Gastroesophageal sphincter (tissue), 4 donors: ENCODE measurements around the gene TXK. TPM values are rescaled to one million over a fixed set of nuclear protein-coding genes. Genes with fewer than 3 reads are reported as not detected.

Source experiments
- ATAC-seq: fragments of 150-250 bp; one replicate; pipeline ENCODE4 v1.9.1; 2016; ENCODE audit warnings: mild to moderate bottlenecking, moderate library complexity
- H3K27ac ChIP-seq, 4 donors: fragments of 200-600 bp; sonication (generic) in 3 of 4; 1 replicate in 3 of 4; 2 replicates in 1 of 4; pipeline ENCODE4 v1.5.1; 2016 to 2019
- H3K27me3 ChIP-seq: fragments of 200-600 bp; sonication (generic); one replicate; pipeline ENCODE4 v1.5.1; 2019
- H3K36me3 ChIP-seq, 2 donors: fragments of 200-600 bp; sonication (generic); one replicate each; pipeline ENCODE4 v1.5.1; 2019; ENCODE audit warnings: control low read depth in 1 of 2
- H3K4me1 ChIP-seq, 3 donors: fragments of 200-600 bp; sonication (generic); 1 replicate in 2 of 3; 2 replicates in 1 of 3; pipeline ENCODE4 v1.5.1; 2016 to 2019; ENCODE audit warnings: control low read depth in 2 of 3
- H3K4me3 ChIP-seq, 2 donors: fragments of 200-600 bp; sonication (generic); one replicate each; pipeline ENCODE4 v1.5.1; 2019; ENCODE audit warnings: mild to moderate bottlenecking in 1 of 2, moderate library complexity in 1 of 2
- H3K9me3 ChIP-seq, 3 donors: fragments of 200-600 bp; sonication (generic); one replicate each; pipeline ENCODE4 v1.5.1; 2017 to 2019; ENCODE audit warnings: control low read depth in 2 of 3
- CTCF ChIP-seq, 4 experiments: fragments of 200-600 bp in 2 of 4; fragments of 450-650 bp in 2 of 4; sonication (generic) in 1 of 4; IDR thresholded peaks; one replicate each; pipeline ENCODE4 v1.5.1; 2017 to 2019; ENCODE audit warnings: antibody characterized with exemption in 4 of 4, mild to moderate bottlenecking in 2 of 4, moderate library complexity in 2 of 4
- EP300 ChIP-seq: sonication (generic); formaldehyde crosslinking; IDR thresholded peaks from one replicate; pipeline ENCODE4 v1.6.1; 2017; ENCODE audit warnings: antibody characterized with exemption, mild to moderate bottlenecking
- POLR2A ChIP-seq, 2 donors: fragments of 450-650 bp; IDR thresholded peaks; one replicate each; pipeline ENCODE4 v1.6.1; 2017; ENCODE audit warnings: antibody characterized with exemption in 2 of 2, mild to moderate bottlenecking in 2 of 2, moderate library complexity in 1 of 2
- POLR2AphosphoS5 ChIP-seq: sonication (generic); formaldehyde crosslinking; IDR thresholded peaks from one replicate; pipeline ENCODE4 v1.6.1; 2017; ENCODE audit warnings: antibody characterized with exemption
- WGBS, 2 donors: methylation state at CpG; one replicate each; pipeline ENCODE4 v1.1.5; 2018; ENCODE audit warnings: low coverage in 1 of 2; 5-methylcytosine and 5-hydroxymethylcytosine counted together
- total RNA-seq, 4 donors: library from RNA; depleted of rRNA; stranded (reverse); fragments of >200 nt; gene quantifications; one replicate each; pipeline ENCODE4 v1.1.0, GENCODE V29; 2016

TXK gene
- total RNA-seq, 4 donors from 2014 or later: 0.32 to 0.81 (median 0.39) TPM; not detected in 1

- Histone ChIP-seq H3K27ac (no peak overlapping the region), H3K4me1 (no peaks in the 10 kb centered on the region), H3K36me3 (no peaks in the 10 kb centered on the region), H3K4me3 (no peak overlapping the region), H3K9me3 (no peaks in the 10 kb centered on the region), H3K27me3 (peaks cover 6% of the 10 kb centered on the region)
- 64 to 80% methylated on average over 3 to 5 of the region's 5 CpGs for WGBS, 2 donors
- TF ChIP-seq EP300 (no peak), CTCF (IDR thresholded peaks at IDR 0.05) (no peak), POLR2A (IDR thresholded peaks at IDR 0.05) (no peak), POLR2AphosphoS5 (no peak)
- no peak for ATAC-seq
Measured at GRCh38 chr4:48078862-48079655, 55.0 kb downstream of the TXK start.

GRCh38 chr4:48078425-48078824 is 55.6 kb downstream of the TXK start:
- WGBS, 2 donors: 80 to 100% methylated on average over 1 to 2 of the region's 2 CpGs
- TF ChIP-seq POLR2A (IDR thresholded peaks at IDR 0.05) (no peak), CTCF (IDR thresholded peaks at IDR 0.05) (no peak), POLR2AphosphoS5 (no peak), EP300 (no peak)
- no peaks in the 10 kb centered on the region for H3K36me3 ChIP-seq
- H3K9me3 ChIP-seq: no peaks in the 10 kb centered on the region
- H3K4me1 ChIP-seq: no peaks in the 10 kb centered on the region
- no peak for ATAC-seq
- H3K27me3 ChIP-seq: peaks cover 6% of the 10 kb centered on the region
- H3K27ac ChIP-seq: no peak overlapping the region
- no peak overlapping the region for H3K4me3 ChIP-seq

- 75 to 76% methylated on average over 1 of the region's 1 CpG for WGBS, 2 donors
- Histone ChIP-seq H3K27me3 (no peaks in the 10 kb centered on the region), H3K4me3 (no peak overlapping the region), H3K27ac (no peak overlapping the region), H3K4me1 (no peaks in the 10 kb centered on the region), H3K36me3 (no peaks in the 10 kb centered on the region), H3K9me3 (no peaks in the 10 kb centered on the region)
- TF ChIP-seq CTCF (IDR thresholded peaks at IDR 0.05) (no peak), POLR2AphosphoS5 (no peak), EP300 (no peak), POLR2A (IDR thresholded peaks at IDR 0.05) (no peak)
- ATAC-seq: no peak
Measured at GRCh38 chr4:48074657-48075056, 59.4 kb downstream of the TXK start.

GRCh38 chr4:48073567-48074103 is 60.4 kb downstream of the TXK start:
- Histone ChIP-seq H3K4me1 (no peaks in the 10 kb centered on the region), H3K4me3 (no peak overlapping the region), H3K27me3 (no peaks in the 10 kb centered on the region), H3K36me3 (no peaks in the 10 kb centered on the region), H3K9me3 (no peaks in the 10 kb centered on the region), H3K27ac (no peak overlapping the region)
- TF ChIP-seq POLR2AphosphoS5: no peak
- TF ChIP-seq CTCF (IDR thresholded peaks at IDR 0.05): no peak
- no peak for TF ChIP-seq EP300
- no peak for TF ChIP-seq POLR2A (IDR thresholded peaks at IDR 0.05)
- no peak for ATAC-seq
- WGBS, 2 donors: 27 to 33% methylated on average over 3 of the region's 3 CpGs

- ATAC-seq: no peak
- no peaks in the 10 kb centered on the region for H3K36me3 ChIP-seq
- no peaks in the 10 kb centered on the region for H3K27me3 ChIP-seq
- no peak overlapping the region for H3K27ac ChIP-seq
- no peak overlapping the region for H3K4me3 ChIP-seq
- no peaks in the 10 kb centered on the region for H3K9me3 ChIP-seq
- TF ChIP-seq CTCF (IDR thresholded peaks at IDR 0.05): no peak
- no peak for TF ChIP-seq EP300
- TF ChIP-seq POLR2A (IDR thresholded peaks at IDR 0.05): no peak
- TF ChIP-seq POLR2AphosphoS5: no peak
- WGBS, 2 donors: 82 to 100% methylated on average over 1 to 3 of the region's 3 CpGs
- no peaks in the 10 kb centered on the region for H3K4me1 ChIP-seq
Measured at GRCh38 chr4:48071191-48071590, 62.9 kb downstream of the TXK start.
